HL-60 (cell line): Measurements from ENCODE around the gene FBXO17.

ENCODE experiments used
- GABPA ChIP-seq: IDR thresholded peaks from 2 replicates; pipeline ENCODE4 v1.6.1; 2012; ENCODE audit warnings: low read depth
- POLR2AphosphoS5 ChIP-seq: IDR thresholded peaks from 2 replicates; pipeline ENCODE4 v1.6.1; 2012; ENCODE audit warnings: low read depth
- SPI1 ChIP-seq: IDR thresholded peaks from 2 replicates; pipeline ENCODE4 v1.6.1; 2012; ENCODE audit warnings: low read depth, mild to moderate bottlenecking, borderline replicate concordance
- TF ChIP-seq, protein P1 (sequence below): IDR thresholded peaks from 2 replicates; pipeline ENCODE4 v1.6.1; 2012; ENCODE audit warnings: low read depth; ENCODE audit not compliant: insufficient replicate concordance
- TF ChIP-seq, protein P2 (sequence below): IDR thresholded peaks from one replicate; pipeline ENCODE4 v1.5.1; 2011; ENCODE audit warnings: low read length, control low read depth, inconsistent platforms; ENCODE audit not compliant: insufficient read depth

DNA sequence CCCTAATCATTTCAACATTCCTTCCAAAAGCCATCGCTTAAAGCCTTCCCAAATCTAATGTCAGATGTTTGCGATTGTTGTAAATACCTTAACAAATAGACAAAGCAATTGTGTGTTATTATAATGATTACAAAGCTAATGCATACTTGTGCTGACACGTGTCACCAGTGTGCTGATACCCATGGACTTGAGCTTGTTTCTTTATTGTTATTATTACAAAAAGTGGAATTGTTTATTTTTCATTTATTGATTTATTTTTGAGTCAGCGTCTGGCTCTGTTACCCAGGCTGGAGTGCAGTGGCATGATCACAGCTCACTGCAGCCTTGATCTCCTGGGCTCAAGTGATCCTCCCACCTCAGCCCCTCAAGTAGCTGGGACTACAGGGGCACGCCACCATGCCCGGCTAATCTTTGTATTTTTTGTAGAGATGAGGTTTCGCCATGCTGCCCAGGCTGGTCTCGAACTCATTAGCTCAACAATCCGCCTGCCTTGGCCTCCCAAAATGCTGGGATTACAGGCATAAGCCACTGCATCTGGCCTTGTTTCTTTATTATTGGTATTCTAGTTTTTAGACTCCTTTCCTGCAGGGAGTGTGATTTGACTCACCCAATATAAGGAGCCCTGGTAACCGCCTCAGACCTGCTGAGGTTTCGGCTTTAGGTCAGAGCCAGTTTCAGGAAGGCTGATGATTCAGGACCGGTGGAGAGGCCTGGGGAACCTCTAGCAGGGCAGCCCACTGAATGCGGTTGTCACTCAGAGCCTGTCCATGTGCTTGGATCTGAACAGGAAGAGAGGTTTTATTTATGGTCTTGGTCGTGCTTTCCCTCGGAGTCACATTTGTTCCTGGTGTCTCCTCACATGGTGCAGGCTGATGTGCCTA, 2.1 kb upstream of the FBXO17 start:
- TF ChIP-seq, protein P1, sequence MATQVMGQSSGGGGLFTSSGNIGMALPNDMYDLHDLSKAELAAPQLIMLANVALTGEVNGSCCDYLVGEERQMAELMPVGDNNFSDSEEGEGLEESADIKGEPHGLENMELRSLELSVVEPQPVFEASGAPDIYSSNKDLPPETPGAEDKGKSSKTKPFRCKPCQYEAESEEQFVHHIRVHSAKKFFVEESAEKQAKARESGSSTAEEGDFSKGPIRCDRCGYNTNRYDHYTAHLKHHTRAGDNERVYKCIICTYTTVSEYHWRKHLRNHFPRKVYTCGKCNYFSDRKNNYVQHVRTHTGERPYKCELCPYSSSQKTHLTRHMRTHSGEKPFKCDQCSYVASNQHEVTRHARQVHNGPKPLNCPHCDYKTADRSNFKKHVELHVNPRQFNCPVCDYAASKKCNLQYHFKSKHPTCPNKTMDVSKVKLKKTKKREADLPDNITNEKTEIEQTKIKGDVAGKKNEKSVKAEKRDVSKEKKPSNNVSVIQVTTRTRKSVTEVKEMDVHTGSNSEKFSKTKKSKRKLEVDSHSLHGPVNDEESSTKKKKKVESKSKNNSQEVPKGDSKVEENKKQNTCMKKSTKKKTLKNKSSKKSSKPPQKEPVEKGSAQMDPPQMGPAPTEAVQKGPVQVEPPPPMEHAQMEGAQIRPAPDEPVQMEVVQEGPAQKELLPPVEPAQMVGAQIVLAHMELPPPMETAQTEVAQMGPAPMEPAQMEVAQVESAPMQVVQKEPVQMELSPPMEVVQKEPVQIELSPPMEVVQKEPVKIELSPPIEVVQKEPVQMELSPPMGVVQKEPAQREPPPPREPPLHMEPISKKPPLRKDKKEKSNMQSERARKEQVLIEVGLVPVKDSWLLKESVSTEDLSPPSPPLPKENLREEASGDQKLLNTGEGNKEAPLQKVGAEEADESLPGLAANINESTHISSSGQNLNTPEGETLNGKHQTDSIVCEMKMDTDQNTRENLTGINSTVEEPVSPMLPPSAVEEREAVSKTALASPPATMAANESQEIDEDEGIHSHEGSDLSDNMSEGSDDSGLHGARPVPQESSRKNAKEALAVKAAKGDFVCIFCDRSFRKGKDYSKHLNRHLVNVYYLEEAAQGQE: no peak
- TF ChIP-seq, protein P2, sequence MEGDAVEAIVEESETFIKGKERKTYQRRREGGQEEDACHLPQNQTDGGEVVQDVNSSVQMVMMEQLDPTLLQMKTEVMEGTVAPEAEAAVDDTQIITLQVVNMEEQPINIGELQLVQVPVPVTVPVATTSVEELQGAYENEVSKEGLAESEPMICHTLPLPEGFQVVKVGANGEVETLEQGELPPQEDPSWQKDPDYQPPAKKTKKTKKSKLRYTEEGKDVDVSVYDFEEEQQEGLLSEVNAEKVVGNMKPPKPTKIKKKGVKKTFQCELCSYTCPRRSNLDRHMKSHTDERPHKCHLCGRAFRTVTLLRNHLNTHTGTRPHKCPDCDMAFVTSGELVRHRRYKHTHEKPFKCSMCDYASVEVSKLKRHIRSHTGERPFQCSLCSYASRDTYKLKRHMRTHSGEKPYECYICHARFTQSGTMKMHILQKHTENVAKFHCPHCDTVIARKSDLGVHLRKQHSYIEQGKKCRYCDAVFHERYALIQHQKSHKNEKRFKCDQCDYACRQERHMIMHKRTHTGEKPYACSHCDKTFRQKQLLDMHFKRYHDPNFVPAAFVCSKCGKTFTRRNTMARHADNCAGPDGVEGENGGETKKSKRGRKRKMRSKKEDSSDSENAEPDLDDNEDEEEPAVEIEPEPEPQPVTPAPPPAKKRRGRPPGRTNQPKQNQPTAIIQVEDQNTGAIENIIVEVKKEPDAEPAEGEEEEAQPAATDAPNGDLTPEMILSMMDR: no peak
- TF ChIP-seq GABPA (no peak), POLR2AphosphoS5 (no peak), SPI1 (no peak)
